Neural progenitor cell (in vitro differentiated cells): ENCODE measurements around the gene PLA2G15. TPM values are rescaled to one million over a fixed set of nuclear protein-coding genes. Genes with fewer than 3 reads are reported as not detected.

Experiments used
- DNase-seq: peaks from one replicate; pipeline ENCODE4 v3.0.0-alpha.2; 2016; ENCODE audit warnings: low spot score
- H2AFZ ChIP-seq: fragments of 200-600 bp; sonication (generic); replicated peaks from 2 replicates; pipeline ENCODE4 v1.6.1; 2016; ENCODE audit warnings: antibody characterized with exemption
- H3F3A ChIP-seq: fragments of 200-600 bp; sonication (generic); 2 replicates; pipeline ENCODE4 v1.6.1; 2016; ENCODE audit warnings: antibody characterized with exemption, low read depth
- H3K27ac ChIP-seq: fragments of 200-600 bp; sonication (generic); 2 replicates; pipeline ENCODE4 v1.5.1; 2016; ENCODE audit warnings: mild to moderate bottlenecking
- H3K27me3 ChIP-seq: fragments of 200-600 bp; sonication (generic); 2 replicates; pipeline ENCODE4 v1.6.1; 2016; ENCODE audit warnings: mild to moderate bottlenecking, moderate library complexity
- H3K36me3 ChIP-seq: fragments of 200-600 bp; sonication (generic); 2 replicates; pipeline ENCODE4 v1.5.1; 2016
- H3K4me1 ChIP-seq: fragments of 200-600 bp; sonication (generic); 2 replicates; pipeline ENCODE4 v1.6.1; 2016; ENCODE audit warnings: mixed run types
- H3K4me2 ChIP-seq: fragments of 200-600 bp; sonication (generic); 2 replicates; pipeline ENCODE4 v1.6.1; 2016
- H3K4me3 ChIP-seq: fragments of 200-600 bp; sonication (generic); 2 replicates; pipeline ENCODE4 v1.5.1; 2016
- H3K79me2 ChIP-seq: fragments of 200-600 bp; sonication (generic); 2 replicates; pipeline ENCODE4 v1.6.1; 2016; ENCODE audit warnings: low read depth
- H3K9ac ChIP-seq: fragments of 200-600 bp; sonication (generic); 2 replicates; pipeline ENCODE4 v1.6.1; 2016
- H3K9me3 ChIP-seq: fragments of 200-600 bp; sonication (generic); 2 replicates; pipeline ENCODE4 v1.5.1; 2016; ENCODE audit warnings: low read depth
- H4K20me1 ChIP-seq: fragments of 200-600 bp; sonication (generic); 2 replicates; pipeline ENCODE4 v1.6.1; 2016; ENCODE audit warnings: low read depth
- H3K27ac Mint-ChIP-seq: 3 replicates; pipeline ENCODE4 v1.8.0; 2021; ENCODE audit warnings: mixed read lengths
- H3K27me3 Mint-ChIP-seq: 2 replicates; pipeline ENCODE4 v1.8.0; 2022; ENCODE audit warnings: low read depth, mild to moderate bottlenecking, inconsistent platforms, moderate library complexity, mixed read lengths; ENCODE audit not compliant: insufficient read depth
- H3K36me3 Mint-ChIP-seq: 3 replicates; pipeline ENCODE4 v1.8.0; 2021; ENCODE audit warnings: mixed read lengths
- H3K4me1 Mint-ChIP-seq: 3 replicates; pipeline ENCODE4 v1.8.0; 2021; ENCODE audit warnings: mixed read lengths
- H3K4me3 Mint-ChIP-seq: 3 replicates; pipeline ENCODE4 v1.8.0; 2021; ENCODE audit warnings: mild to moderate bottlenecking, moderate library complexity, mixed read lengths
- H3K9me3 Mint-ChIP-seq: 3 replicates; pipeline ENCODE4 v1.8.0; 2020; ENCODE audit warnings: mixed read lengths
- EZH2 ChIP-seq: fragments of 200-600 bp; sonication (generic); IDR thresholded peaks from 2 replicates; pipeline ENCODE4 v1.6.1; 2017; ENCODE audit warnings: antibody characterized with exemption, mild to moderate bottlenecking, moderate library complexity
- EZH2phosphoT487 ChIP-seq: fragments of 200-600 bp; sonication (generic); IDR thresholded peaks from 2 replicates; pipeline ENCODE4 v1.6.1; 2017; ENCODE audit warnings: antibody characterized with exemption
- total RNA-seq: library from RNA; depleted of rRNA; stranded (reverse); fragments of >200 nt; gene quantifications from 2 replicates; pipeline ENCODE4 v1.2.3, GENCODE V29; 2015; ENCODE audit warnings: low replicate concordance
- TF ChIP-seq, protein P1 (sequence below): fragments of 200-600 bp; sonication (generic); IDR thresholded peaks from 2 replicates; pipeline ENCODE4 v1.5.1; 2017; ENCODE audit warnings: antibody characterized with exemption, mild to moderate bottlenecking

PLA2G15 gene
- total RNA-seq, 1 donor from 2014 or later: 3.8 TPM

DNA sequence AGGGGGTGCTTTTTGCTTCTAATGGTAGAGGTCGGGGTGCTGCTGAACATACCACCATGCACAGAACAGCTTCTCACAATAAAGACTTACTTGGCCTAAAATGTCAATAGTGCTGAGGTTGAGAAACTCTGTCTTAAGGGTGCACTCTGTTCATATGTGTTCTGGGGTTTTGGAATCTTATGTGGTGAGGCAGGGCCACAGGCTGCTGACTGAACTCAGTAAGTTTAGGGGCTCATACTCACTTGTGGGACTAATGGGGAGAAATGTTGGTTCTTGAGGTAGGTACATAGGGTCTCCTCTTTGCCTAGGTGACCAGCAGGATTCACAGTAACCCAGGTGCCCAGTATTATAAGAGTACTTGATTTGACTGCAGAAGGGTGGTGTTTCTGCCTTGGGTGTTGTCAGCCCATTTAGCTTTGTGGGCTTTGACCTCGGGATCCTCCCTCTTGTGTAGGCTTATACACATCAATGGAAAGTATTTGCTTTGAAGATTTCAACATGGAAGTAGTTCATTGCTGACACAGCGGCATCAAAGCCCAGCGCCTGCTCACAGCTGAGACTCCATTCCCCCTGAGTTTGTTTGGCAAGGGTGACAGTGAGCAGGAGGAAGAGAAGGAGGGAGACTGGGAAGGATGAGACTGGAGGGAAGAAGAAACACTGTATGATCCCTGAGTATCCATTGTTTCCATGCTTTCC is 36.3 kb downstream of the PLA2G15 start:
- no peak overlapping the region for H3K4me3 Mint-ChIP-seq
- Histone ChIP-seq H3F3A (no peaks in the 10 kb centered on the region), H3K79me2 (no peaks in the 10 kb centered on the region), H3K36me3 (no peaks in the 10 kb centered on the region), H3K4me3 (no peak overlapping the region), H2AFZ (no peak overlapping the region), H3K4me2 (no peak overlapping the region), H3K27me3 (no peaks in the 10 kb centered on the region), H4K20me1 (peaks cover 9% of the 10 kb centered on the region), H3K9me3 (no peaks in the 10 kb centered on the region), H3K27ac (no peak overlapping the region), H3K4me1 (no peaks in the 10 kb centered on the region), H3K9ac (no peak overlapping the region)
- TF ChIP-seq EZH2phosphoT487 (no peak), EZH2 (no peak)
- TF ChIP-seq, protein P1, sequence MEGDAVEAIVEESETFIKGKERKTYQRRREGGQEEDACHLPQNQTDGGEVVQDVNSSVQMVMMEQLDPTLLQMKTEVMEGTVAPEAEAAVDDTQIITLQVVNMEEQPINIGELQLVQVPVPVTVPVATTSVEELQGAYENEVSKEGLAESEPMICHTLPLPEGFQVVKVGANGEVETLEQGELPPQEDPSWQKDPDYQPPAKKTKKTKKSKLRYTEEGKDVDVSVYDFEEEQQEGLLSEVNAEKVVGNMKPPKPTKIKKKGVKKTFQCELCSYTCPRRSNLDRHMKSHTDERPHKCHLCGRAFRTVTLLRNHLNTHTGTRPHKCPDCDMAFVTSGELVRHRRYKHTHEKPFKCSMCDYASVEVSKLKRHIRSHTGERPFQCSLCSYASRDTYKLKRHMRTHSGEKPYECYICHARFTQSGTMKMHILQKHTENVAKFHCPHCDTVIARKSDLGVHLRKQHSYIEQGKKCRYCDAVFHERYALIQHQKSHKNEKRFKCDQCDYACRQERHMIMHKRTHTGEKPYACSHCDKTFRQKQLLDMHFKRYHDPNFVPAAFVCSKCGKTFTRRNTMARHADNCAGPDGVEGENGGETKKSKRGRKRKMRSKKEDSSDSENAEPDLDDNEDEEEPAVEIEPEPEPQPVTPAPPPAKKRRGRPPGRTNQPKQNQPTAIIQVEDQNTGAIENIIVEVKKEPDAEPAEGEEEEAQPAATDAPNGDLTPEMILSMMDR: no peak
- no peak for DNase-seq
- H3K9me3 Mint-ChIP-seq: no peaks in the 10 kb centered on the region
- no peak overlapping the region for H3K27ac Mint-ChIP-seq
- H3K27me3 Mint-ChIP-seq: no peaks in the 10 kb centered on the region
- H3K4me1 Mint-ChIP-seq: no peaks in the 10 kb centered on the region
- H3K36me3 Mint-ChIP-seq: peaks cover 14% of the 10 kb centered on the region

DNA sequence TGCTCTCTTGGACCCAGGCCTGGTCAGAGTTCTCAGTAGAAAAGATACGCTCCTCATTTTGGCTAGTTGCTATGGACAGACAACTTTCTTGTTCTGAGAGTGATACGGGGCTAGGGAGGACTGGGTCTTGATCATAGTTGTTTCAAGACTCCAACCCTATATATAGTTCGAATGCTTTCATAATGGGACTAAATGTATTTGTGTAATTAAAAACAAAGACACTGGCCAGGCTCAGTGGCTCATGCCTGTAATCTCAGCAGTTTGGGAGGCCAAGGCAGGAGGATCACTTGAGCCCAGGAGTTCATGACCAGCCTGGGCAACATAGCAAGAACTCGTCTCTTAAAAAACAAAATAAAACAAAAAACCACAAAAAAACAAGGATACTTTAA is 36.9 kb downstream of the PLA2G15 start:
- Histone ChIP-seq H3K27me3 (no peaks in the 10 kb centered on the region), H4K20me1 (peaks cover 9% of the 10 kb centered on the region), H3K9ac (no peak overlapping the region), H3K9me3 (no peaks in the 10 kb centered on the region), H3K4me1 (no peaks in the 10 kb centered on the region), H2AFZ (no peak overlapping the region), H3K36me3 (no peaks in the 10 kb centered on the region), H3K79me2 (no peaks in the 10 kb centered on the region), H3F3A (no peaks in the 10 kb centered on the region), H3K4me3 (no peak overlapping the region), H3K27ac (no peak overlapping the region), H3K4me2 (no peak overlapping the region)
- TF ChIP-seq EZH2phosphoT487 (no peak), EZH2 (no peak)
- TF ChIP-seq, protein P1: no peak
- Mint-ChIP-seq H3K4me3 (no peak overlapping the region), H3K36me3 (peaks cover 16% of the 10 kb centered on the region), H3K9me3 (no peaks in the 10 kb centered on the region), H3K4me1 (no peaks in the 10 kb centered on the region), H3K27ac (no peak overlapping the region), H3K27me3 (no peaks in the 10 kb centered on the region)
- no peak for DNase-seq

DNA sequence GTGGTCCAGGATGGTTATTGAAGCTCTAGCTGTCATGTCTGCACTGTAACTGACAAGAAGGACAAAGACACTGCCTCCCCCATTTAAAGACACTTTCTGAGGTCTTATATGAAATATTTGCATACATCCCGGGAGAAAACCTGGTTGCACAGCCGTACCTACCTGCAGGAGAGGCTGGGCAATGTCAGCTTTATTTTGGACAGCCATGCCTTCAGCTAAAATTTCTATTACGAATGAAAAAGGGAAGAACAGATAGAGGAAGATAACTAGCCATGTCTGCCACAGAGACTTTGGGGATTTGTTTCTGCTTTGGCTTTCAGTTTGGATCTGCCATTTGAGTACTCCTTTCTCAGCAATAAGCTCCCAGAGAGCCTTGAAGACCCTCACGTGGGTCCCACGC is 38.2 kb downstream of the PLA2G15 start:
- Histone ChIP-seq H3K27me3 (no peaks in the 10 kb centered on the region), H4K20me1 (peaks cover 9% of the 10 kb centered on the region), H3K9ac (no peak overlapping the region), H3K4me2 (no peak overlapping the region), H3K9me3 (no peaks in the 10 kb centered on the region), H2AFZ (no peak overlapping the region), H3K79me2 (no peaks in the 10 kb centered on the region), H3K4me1 (no peaks in the 10 kb centered on the region), H3K27ac (no peak overlapping the region), H3K4me3 (no peak overlapping the region), H3F3A (no peaks in the 10 kb centered on the region), H3K36me3 (no peaks in the 10 kb centered on the region)
- H3K36me3 Mint-ChIP-seq: peaks cover 22% of the 10 kb centered on the region
- H3K27ac Mint-ChIP-seq: no peak overlapping the region
- no peak overlapping the region for H3K4me3 Mint-ChIP-seq
- DNase-seq: no peak
- TF ChIP-seq, protein P1: no peak
- TF ChIP-seq EZH2phosphoT487 (no peak), EZH2 (no peak)
- H3K9me3 Mint-ChIP-seq: no peaks in the 10 kb centered on the region
- H3K4me1 Mint-ChIP-seq: no peaks in the 10 kb centered on the region
- H3K27me3 Mint-ChIP-seq: peaks cover 2% of the 10 kb centered on the region
